ENCODE results near the gene COL9A1. TPM values are rescaled to one million over a fixed set of nuclear protein-coding genes. Genes with fewer than 3 reads are reported as not detected.
A peak's percentile ranks its signal among the peaks of the same experiment; 100 is the strongest.
"Not testable (repeated sequence)": the region's sequence is repeated elsewhere in the genome, so short reads cannot be mapped to it uniquely, and the experiment has no call there.

The COL9A1 gene
- total RNA-seq, 4 donors from 2014 or later: 0.34 to 1.7 (median 0.77) TPM

- Histone ChIP-seq H3K27ac (replicated peaks in 1 of 4) (no peak overlapping the region), H3K9me3 (no peaks in the 10 kb centered on the region), H3K36me3 (no peaks in the 10 kb centered on the region), H3K4me1 (no peaks in the 10 kb centered on the region), H3K27me3 (peaks cover 0 to 8% (median 0%) of the 10 kb centered on the region in 4 donors), H3K4me3 (no peak overlapping the region)
- 50% methylated on average over 2 of the region's 2 CpGs for WGBS
- DNase-seq (ENCODE audit: extremely low spot score): no peak
- intact Hi-C loops (cut with DNase I): no loop called here
- TF ChIP-seq POLR2AphosphoS5 (IDR thresholded peaks at IDR 0.05) (no peak), POLR2A (IDR thresholded peaks at IDR 0.05; ENCODE audit: low read depth) (no peak), EP300 (IDR thresholded peaks at IDR 0.05) (no peak), CTCF (IDR thresholded peaks at IDR 0.05) (no peak)
Observed at GRCh38 chr6:70309243-70309642, 6.4 kb upstream of the COL9A1 start.

- H3K27me3 ChIP-seq; intact Hi-C loops (cut with DNase I); DNase-seq (ENCODE audit: extremely low spot score); H3K27ac ChIP-seq (replicated peaks in 1 of 4); H3K4me1 ChIP-seq; H3K36me3 ChIP-seq; H3K4me3 ChIP-seq; H3K9me3 ChIP-seq: not testable (repeated sequence)
- peak in 1 of 3 experiments; percentile 39 for TF ChIP-seq CTCF (IDR thresholded peaks at IDR 0.05)
Observed at GRCh38 chr6:70308142-70308541, 5.3 kb upstream of the COL9A1 start.

GRCh38 chr6:70307008-70307407, 4.1 kb upstream of the COL9A1 start:
- intact Hi-C loops (cut with DNase I): no loop called here
- no peaks in the 10 kb centered on the region for H3K9me3 ChIP-seq
- peaks cover 0 to 16% (median 0%) of the 10 kb centered on the region in 4 donors for H3K27me3 ChIP-seq
- H3K36me3 ChIP-seq: no peaks in the 10 kb centered on the region
- no peaks in the 10 kb centered on the region for H3K4me1 ChIP-seq
- no peak for TF ChIP-seq CTCF (IDR thresholded peaks at IDR 0.05)
- TF ChIP-seq POLR2AphosphoS5 (IDR thresholded peaks at IDR 0.05): no peak
- TF ChIP-seq EP300 (IDR thresholded peaks at IDR 0.05): no peak
- no peak for TF ChIP-seq POLR2A (IDR thresholded peaks at IDR 0.05; ENCODE audit: low read depth)
- H3K4me3 ChIP-seq: no peak overlapping the region
- DNase-seq (ENCODE audit: extremely low spot score): no peak
- H3K27ac ChIP-seq (replicated peaks in 1 of 4): no peak overlapping the region
- 79% methylated on average over 3 of the region's 3 CpGs for WGBS

GRCh38 chr6:70304616-70305015, 1.7 kb upstream of the COL9A1 start:
- H3K4me3 ChIP-seq: no peak overlapping the region
- TF ChIP-seq POLR2A (IDR thresholded peaks at IDR 0.05; ENCODE audit: low read depth) (no peak), CTCF (IDR thresholded peaks at IDR 0.05) (no peak), EP300 (IDR thresholded peaks at IDR 0.05) (no peak), POLR2AphosphoS5 (IDR thresholded peaks at IDR 0.05) (no peak)
- H3K27ac ChIP-seq (replicated peaks in 1 of 4): no peak overlapping the region
- no peaks in the 10 kb centered on the region for H3K36me3 ChIP-seq
- H3K9me3 ChIP-seq: no peaks in the 10 kb centered on the region
- DNase-seq (ENCODE audit: extremely low spot score): no peak
- intact Hi-C loops (cut with DNase I): no loop called here
- H3K4me1 ChIP-seq: no peaks in the 10 kb centered on the region
- WGBS: 77% methylated on average over 1 of the region's 1 CpG
- H3K27me3 ChIP-seq: peaks cover 0 to 15% (median 0%) of the 10 kb centered on the region in 4 donors

- whole genome bisulfite sequencing: 31% methylated on average over 2 of the region's 2 CpGs
Observed at GRCh38 chr6:70299456-70299855, 3.4 kb downstream of the COL9A1 start.

More at GRCh38 chr6:70299456-70299855, 3.4 kb downstream of the COL9A1 start:
- Histone ChIP-seq H3K4me3 (no peak overlapping the region), H3K9me3 (no peaks in the 10 kb centered on the region), H3K4me1 (no peaks in the 10 kb centered on the region), H3K36me3 (no peaks in the 10 kb centered on the region), H3K27ac (replicated peaks in 1 of 4) (no peak overlapping the region), H3K27me3 (peaks cover 0 to 8% (median 0%) of the 10 kb centered on the region in 4 donors)
- no peak for DNase-seq (ENCODE audit: extremely low spot score)
- intact Hi-C loops (cut with DNase I): no loop called here
- TF ChIP-seq CTCF (IDR thresholded peaks at IDR 0.05): no peak
- TF ChIP-seq POLR2A (IDR thresholded peaks at IDR 0.05; ENCODE audit: low read depth): no peak
- TF ChIP-seq POLR2AphosphoS5 (IDR thresholded peaks at IDR 0.05): no peak
- no peak for TF ChIP-seq EP300 (IDR thresholded peaks at IDR 0.05)
